K562 (cell line): Measurements from ENCODE around the gene IGF2R. TPM values are rescaled to one million over a fixed set of nuclear protein-coding genes. Genes with fewer than 3 reads are reported as not detected.

Experiments
- ATAC-seq: fragments of 200-7000 bp; cut with Tn5 transposase; 3 replicates; pipeline ENCODE4 v1.9.1; 2020; ENCODE audit warnings: moderate library complexity
- BruUV-seq: library from RNA; stranded (reverse); fragments of 400-500 nt; replicated peaks from 2 replicates; lab custom pipeline; 2021; lab: Mats Ljungman, UMichigan
- CTCF ChIA-PET: fragments of 300-600 bp; formaldehyde crosslinking; extraction: SDS; loops from one replicate; lab custom pipeline; 2021; ENCODE audit warnings: low intra/inter-chr PET ratio; lab: Yijun Ruan, JAX
- POLR2A ChIA-PET: fragments of 300-600, 350-650 bp; sonication (Branson Sonifier 250); formaldehyde crosslinking; extraction: SDS; loops from one replicate; lab custom pipeline; 2021; ENCODE audit warnings: antibody characterized with exemption, inconsistent platforms; lab: Yijun Ruan, JAX
- DNase-seq, 4 experiments: peaks; one replicate each; pipeline versions ENCODE4 v3.0.0 to v3.0.0-alpha.2; 2011 to 2018; ENCODE audit warnings: low spot score in 3 of 4, mixed read lengths in 3 of 4; ENCODE audit errors: extremely low read depth in 1 of 4
- FAIRE-seq: peaks from 2 replicates; lab custom pipeline; 2011; peaks lifted over from hg19 to GRCh38; lab: Jason Lieb, UNC
- H2AFZ ChIP-seq: 2 replicates; pipeline ENCODE4 v1.6.0; 2011; ENCODE audit warnings: low read depth, low read length, control low read depth, inconsistent platforms
- H3K27ac ChIP-seq: fragments of 200-600 bp; 3 replicates; pipeline ENCODE4 v1.8.0; 2011; ENCODE audit warnings: low read depth, mild to moderate bottlenecking, control low read depth, inconsistent platforms, low read length, moderate library complexity, mixed read lengths; ENCODE audit errors: extremely low read depth
- H3K27me3 ChIP-seq, 2 experiments: fragments of 300-600 bp in 1 of 2; 2 replicates in 1 of 2; 3 replicates in 1 of 2; pipeline versions ENCODE4 v1.6.0 to v1.8.0; 2011; ENCODE audit warnings: inconsistent platforms in 2 of 2, low read length in 2 of 2, mild to moderate bottlenecking in 1 of 2, mixed read lengths in 1 of 2, moderate library complexity in 1 of 2; ENCODE audit not compliant: control insufficient read depth in 2 of 2, insufficient read depth in 2 of 2
- H3K36me3 ChIP-seq: fragments of 300-600 bp; 3 replicates; pipeline ENCODE4 v1.8.0; 2011; ENCODE audit warnings: mild to moderate bottlenecking, low read length, inconsistent platforms; ENCODE audit not compliant: control insufficient read depth, insufficient read depth
- H3K4me1 ChIP-seq, 2 experiments: fragments of 200-600 bp in 1 of 2; replicated peaks in 1 of 2; 2 replicates in 1 of 2; 3 replicates in 1 of 2; pipeline versions ENCODE4 v1.5.1 to v1.8.0; 2011; ENCODE audit warnings: inconsistent platforms in 2 of 2, low read length in 2 of 2, mild to moderate bottlenecking in 1 of 2, mixed read lengths in 1 of 2, moderate library complexity in 1 of 2; ENCODE audit not compliant: control insufficient read depth in 2 of 2, insufficient read depth in 2 of 2
- H3K4me2 ChIP-seq: 2 replicates; pipeline ENCODE4 v1.6.1; 2011; ENCODE audit warnings: low read length, control low read depth, inconsistent platforms, mixed read lengths; ENCODE audit not compliant: insufficient read depth
- H3K4me3 ChIP-seq: fragments of 200-600 bp; sonication (generic), shearing (Covaris generic); 2 replicates; pipeline ENCODE4 v1.5.1; 2016; ENCODE audit warnings: control low read depth, inconsistent platforms
- H3K79me2 ChIP-seq: fragments of 200-600 bp; 3 replicates; pipeline ENCODE4 v1.8.0; 2011; ENCODE audit warnings: low read length, inconsistent platforms; ENCODE audit not compliant: control insufficient read depth, insufficient read depth
- H3K9ac ChIP-seq, 2 experiments: 2 replicates each; pipeline versions ENCODE4 v1.6.0 to v1.6.1; 2011; ENCODE audit warnings: low read depth in 2 of 2, low read length in 2 of 2, control low read depth in 1 of 2, inconsistent platforms in 1 of 2, mild to moderate bottlenecking in 1 of 2, mixed read lengths in 1 of 2; ENCODE audit not compliant: insufficient read depth in 1 of 2
- H3K9me1 ChIP-seq: one replicate; pipeline ENCODE4 v1.6.0; 2011; ENCODE audit warnings: inconsistent platforms, mild to moderate bottlenecking, low read length, moderate library complexity; ENCODE audit not compliant: control insufficient read depth, insufficient read depth
- H3K9me3 ChIP-seq: replicated peaks from 2 replicates; pipeline ENCODE4 v1.5.1; 2011; ENCODE audit warnings: low read depth, low read length, inconsistent platforms; ENCODE audit not compliant: control insufficient read depth, insufficient read depth
- H4K20me1 ChIP-seq: replicated peaks from 2 replicates; pipeline ENCODE4 v1.6.1; 2011; ENCODE audit warnings: low read length, inconsistent platforms, mixed read lengths; ENCODE audit not compliant: control insufficient read depth, insufficient read depth
- ZNF239 ChIP-seq: fragments of 250-450 bp; sonication (Bioruptor Pico); IDR thresholded peaks from 2 replicates; pipeline ENCODE4 v1.4.0; 2020; ENCODE audit warnings: mild to moderate bottlenecking
- WGBS: fragments of 100-300 bp; shearing (Covaris generic); methylation state at CpG from one replicate; pipeline ENCODE4 v1.1.6; 2016; ENCODE audit warnings: low coverage, mixed read lengths; ENCODE audit not compliant: insufficient coverage; ENCODE audit errors: missing lambda C conversion rate; 5-methylcytosine and 5-hydroxymethylcytosine counted together
- in situ Hi-C: fragments of 300-500 bp; cut with MboI; formaldehyde crosslinking; loops from 4 replicates; pipeline ENCODE4 v1.15.0; 2018; ENCODE audit warnings: inconsistent platforms, mixed read lengths
- intact Hi-C: fragments of 100-400 bp; cut with micrococcal nuclease; formaldehyde crosslinking; loops from 2 replicates; pipeline ENCODE4 v1.14.2; 2022
- polyA plus RNA-seq, 8 experiments: library from polyadenylated mRNA; depleted of rRNA in 4 of 8; stranded (reverse) in 5 of 8; unstranded in 3 of 8; fragments of >200 nt; fragmentation: Nextera tagmentation in 2 of 8; fragmentation: Illumina TruSeq in 1 of 8; extraction: Ambion mirVana in 2 of 8; extraction: Trizol in 1 of 8; gene quantifications; 2 replicates each; pipeline versions ENCODE4 v1.2.1 to v1.2.3, GENCODE V29; 2011 to 2014; ENCODE audit warnings: inconsistent platforms in 1 of 8, missing spikeins in 1 of 8
- total RNA-seq, 7 experiments: library from RNA; depleted of rRNA in 6 of 7; stranded (reverse); fragments of >200 nt in 6 of 7; fragmentation: Illumina TruSeq in 2 of 7; extraction: Trizol in 2 of 7; gene quantifications; 2 replicates each; pipeline versions ENCODE4 v1.2.1 to v1.2.3, GENCODE V29; 2011 to 2021; ENCODE audit warnings: low replicate concordance in 1 of 7
- TF ChIP-seq, protein P1 (sequence below): sonication (generic); formaldehyde crosslinking; IDR thresholded peaks from 2 replicates; pipeline ENCODE4 v1.8.0; 2023; ENCODE audit warnings: mild to moderate bottlenecking, missing genetic modification reagents

IGF2R gene
- total and polyA plus RNA-seq, 9 of the 15 experiments (the other 6 are each of a cell fraction or from before 2014, with no cell fraction given): 3.5 to 92.3 (median 34.5) TPM

DNA sequence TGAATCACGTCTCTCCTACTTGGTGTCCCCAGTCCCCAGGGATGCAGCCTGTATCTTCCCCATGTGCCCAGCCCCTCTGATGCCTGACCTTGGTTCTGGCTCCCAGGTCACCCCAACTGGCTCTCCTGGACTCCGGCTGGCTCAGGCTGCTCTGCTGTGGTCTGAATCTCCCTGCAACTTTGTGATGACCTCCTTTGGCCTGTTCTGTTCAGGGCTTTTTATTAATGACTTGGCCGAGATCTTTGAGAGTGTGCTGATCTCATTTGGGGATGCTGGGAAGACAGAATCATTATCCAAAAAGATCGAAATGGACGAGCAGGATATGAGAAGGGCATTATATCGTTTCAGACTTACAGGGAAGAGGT, 67.4 kb downstream of the IGF2R start:
- FAIRE-seq (no peak), DNase-seq (no peak), ATAC-seq (no peak)
- TF ChIP-seq, protein P1, sequence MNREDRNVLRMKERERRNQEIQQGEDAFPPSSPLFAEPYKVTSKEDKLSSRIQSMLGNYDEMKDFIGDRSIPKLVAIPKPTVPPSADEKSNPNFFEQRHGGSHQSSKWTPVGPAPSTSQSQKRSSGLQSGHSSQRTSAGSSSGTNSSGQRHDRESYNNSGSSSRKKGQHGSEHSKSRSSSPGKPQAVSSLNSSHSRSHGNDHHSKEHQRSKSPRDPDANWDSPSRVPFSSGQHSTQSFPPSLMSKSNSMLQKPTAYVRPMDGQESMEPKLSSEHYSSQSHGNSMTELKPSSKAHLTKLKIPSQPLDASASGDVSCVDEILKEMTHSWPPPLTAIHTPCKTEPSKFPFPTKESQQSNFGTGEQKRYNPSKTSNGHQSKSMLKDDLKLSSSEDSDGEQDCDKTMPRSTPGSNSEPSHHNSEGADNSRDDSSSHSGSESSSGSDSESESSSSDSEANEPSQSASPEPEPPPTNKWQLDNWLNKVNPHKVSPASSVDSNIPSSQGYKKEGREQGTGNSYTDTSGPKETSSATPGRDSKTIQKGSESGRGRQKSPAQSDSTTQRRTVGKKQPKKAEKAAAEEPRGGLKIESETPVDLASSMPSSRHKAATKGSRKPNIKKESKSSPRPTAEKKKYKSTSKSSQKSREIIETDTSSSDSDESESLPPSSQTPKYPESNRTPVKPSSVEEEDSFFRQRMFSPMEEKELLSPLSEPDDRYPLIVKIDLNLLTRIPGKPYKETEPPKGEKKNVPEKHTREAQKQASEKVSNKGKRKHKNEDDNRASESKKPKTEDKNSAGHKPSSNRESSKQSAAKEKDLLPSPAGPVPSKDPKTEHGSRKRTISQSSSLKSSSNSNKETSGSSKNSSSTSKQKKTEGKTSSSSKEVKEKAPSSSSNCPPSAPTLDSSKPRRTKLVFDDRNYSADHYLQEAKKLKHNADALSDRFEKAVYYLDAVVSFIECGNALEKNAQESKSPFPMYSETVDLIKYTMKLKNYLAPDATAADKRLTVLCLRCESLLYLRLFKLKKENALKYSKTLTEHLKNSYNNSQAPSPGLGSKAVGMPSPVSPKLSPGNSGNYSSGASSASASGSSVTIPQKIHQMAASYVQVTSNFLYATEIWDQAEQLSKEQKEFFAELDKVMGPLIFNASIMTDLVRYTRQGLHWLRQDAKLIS (CRISPR knock-in tag): no peak
- no peak for TF ChIP-seq ZNF239 (CRISPR knock-in tag)
- Histone ChIP-seq H3K9me3 (no peaks in the 10 kb centered on the region), H3K4me2 (no peak overlapping the region), H3K79me2 (no peaks in the 10 kb centered on the region), H3K27ac (no peak overlapping the region), H3K4me1 (peaks cover under 1 to 5% of the 10 kb centered on the region in 2 experiments; a peak in 1 of 5 replicates), H4K20me1 (no peaks in the 10 kb centered on the region), H3K27me3 (no peaks in the 10 kb centered on the region), H3K9ac (no peak overlapping the region), H3K9me1 (no peaks in the 10 kb centered on the region), H3K36me3 (peaks cover 92% of the 10 kb centered on the region), H3K4me3 (no peak overlapping the region), H2AFZ (no peak overlapping the region)
- in situ Hi-C loops: no loop called here
- BruUV-seq: no TSS peak
- 92% methylated on average over 6 of the region's 6 CpGs for WGBS
- ChIA-PET CTCF (no interaction called here), POLR2A (interaction anchor here (1.3 to 1.5 kb wide), 2 partner anchors 10 to 11 kb away, joined by 3 to 4 read pairs; no protein-coding TSS in a partner anchor)
- intact Hi-C loops: no loop called here
